Nephron progenitor cell (in vitro differentiated cells): ENCODE data around the gene JAKMIP2.
"Not testable (repeated sequence)": the region's sequence is repeated elsewhere in the genome, so short reads cannot be mapped to it uniquely, and the experiment has no call there.

Experiments used
- DNase-seq: peaks from one replicate; pipeline ENCODE4 v3.0.0; 2021
- H3K27ac Mint-ChIP-seq: 2 replicates; pipeline ENCODE4 v1.8.0; 2021; ENCODE audit warnings: mild to moderate bottlenecking, moderate library complexity, mixed read lengths
- H3K27me3 Mint-ChIP-seq: 2 replicates; pipeline ENCODE4 v1.8.0; 2021; ENCODE audit warnings: mild to moderate bottlenecking, low read depth, mixed read lengths; ENCODE audit not compliant: poor library complexity
- H3K36me3 Mint-ChIP-seq: 2 replicates; pipeline ENCODE4 v1.8.0; 2021; ENCODE audit warnings: low read depth, mixed read lengths
- H3K4me1 Mint-ChIP-seq: 2 replicates; pipeline ENCODE4 v1.8.0; 2021; ENCODE audit warnings: mixed read lengths
- H3K4me3 Mint-ChIP-seq: 2 replicates; pipeline ENCODE4 v1.8.0; 2021; ENCODE audit warnings: mild to moderate bottlenecking, moderate library complexity, mixed read lengths
- H3K9me3 Mint-ChIP-seq: 2 replicates; pipeline ENCODE4 v1.8.0; 2021; ENCODE audit warnings: mild to moderate bottlenecking, moderate library complexity, mixed read lengths
- CTCF ChIP-seq: fragments of 200-600 bp; sonication (generic); IDR thresholded peaks from 2 replicates; pipeline ENCODE4 v1.5.0; 2021; ENCODE audit warnings: antibody characterized with exemption

Gene JAKMIP2

GRCh38 chr5:147782110-147783028, at the start of gene JAKMIP2:
TSS of gene JAKMIP2 (minus strand) at chr5:147782728. CDS start at chr5:147671806, 110,922 bp downstream.
- no peaks in the 10 kb centered on the region for H3K9me3 Mint-ChIP-seq
- H3K4me3 Mint-ChIP-seq: peak within 1 kb of the TSS; percentile 89
- H3K27me3 Mint-ChIP-seq: no peaks in the 10 kb centered on the region
- H3K27ac Mint-ChIP-seq: peak within 1 kb of the TSS; percentile 97
- no peak for TF ChIP-seq CTCF
- no peaks in the 10 kb centered on the region for H3K36me3 Mint-ChIP-seq
- peak; percentile 95 for DNase-seq
- peaks cover 39% of the 10 kb centered on the region for H3K4me1 Mint-ChIP-seq

DNA sequence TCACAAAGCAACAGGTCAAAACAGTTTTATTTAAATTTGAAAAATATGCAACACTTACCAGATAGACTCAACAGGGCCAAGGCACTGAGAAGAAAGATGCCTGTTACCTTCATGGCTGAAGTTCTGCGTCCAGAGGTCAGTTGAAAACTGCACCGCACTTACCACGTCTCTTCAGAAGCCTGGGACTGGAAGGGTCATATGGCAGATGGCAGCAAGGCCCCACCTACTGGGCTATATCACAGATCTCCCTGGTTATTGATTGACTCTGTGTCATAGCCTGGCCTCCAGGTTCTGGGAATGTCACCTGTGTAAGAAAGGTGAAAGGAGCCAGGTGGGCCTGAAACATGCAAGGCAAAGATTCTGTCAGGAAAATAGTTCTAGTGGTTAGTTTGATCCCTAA, 48.9 kb upstream of the JAKMIP2 start, which contains the start of gene SPINK1:
Gene SPINK1 (minus strand): TSS at position 207 of the 400 bp plus-strand sequence. CDS start 94 bp downstream, at position 113.
- H3K27ac Mint-ChIP-seq: no peak within 1 kb of the TSS
- no peak for DNase-seq
- H3K4me3 Mint-ChIP-seq: no peak within 1 kb of the TSS
- H3K27me3 Mint-ChIP-seq: peaks cover 6% of the 10 kb centered on the region
- H3K36me3 Mint-ChIP-seq: no peaks in the 10 kb centered on the region
- no peak for TF ChIP-seq CTCF
- no peaks in the 10 kb centered on the region for H3K4me1 Mint-ChIP-seq
- H3K9me3 Mint-ChIP-seq: no peaks in the 10 kb centered on the region

DNA sequence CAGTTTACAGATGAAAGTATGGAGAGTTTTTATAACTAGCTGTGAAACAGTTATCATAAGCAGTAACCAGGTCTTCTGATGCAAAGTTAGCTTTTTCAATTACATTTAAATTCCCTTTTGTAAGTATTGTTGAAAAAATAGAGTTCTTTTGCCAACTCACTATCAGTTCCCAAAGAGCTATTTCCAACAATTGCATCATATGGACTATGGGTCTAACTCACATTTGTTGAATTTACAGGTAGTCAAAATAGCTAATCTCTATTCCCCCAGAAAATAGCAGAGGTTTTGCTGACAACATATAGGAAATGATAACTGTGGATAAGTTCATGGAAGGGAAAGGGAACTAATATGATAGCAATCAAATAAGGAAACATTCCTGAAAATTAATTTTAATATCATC, 47.5 kb upstream of the JAKMIP2 start:
- no peak overlapping the region for H3K4me3 Mint-ChIP-seq
- TF ChIP-seq CTCF: no peak
- H3K27ac Mint-ChIP-seq: no peak overlapping the region
- no peak for DNase-seq
- no peaks in the 10 kb centered on the region for H3K4me1 Mint-ChIP-seq
- H3K36me3 Mint-ChIP-seq: no peaks in the 10 kb centered on the region
- no peaks in the 10 kb centered on the region for H3K9me3 Mint-ChIP-seq
- peaks cover 9% of the 10 kb centered on the region for H3K27me3 Mint-ChIP-seq

DNA sequence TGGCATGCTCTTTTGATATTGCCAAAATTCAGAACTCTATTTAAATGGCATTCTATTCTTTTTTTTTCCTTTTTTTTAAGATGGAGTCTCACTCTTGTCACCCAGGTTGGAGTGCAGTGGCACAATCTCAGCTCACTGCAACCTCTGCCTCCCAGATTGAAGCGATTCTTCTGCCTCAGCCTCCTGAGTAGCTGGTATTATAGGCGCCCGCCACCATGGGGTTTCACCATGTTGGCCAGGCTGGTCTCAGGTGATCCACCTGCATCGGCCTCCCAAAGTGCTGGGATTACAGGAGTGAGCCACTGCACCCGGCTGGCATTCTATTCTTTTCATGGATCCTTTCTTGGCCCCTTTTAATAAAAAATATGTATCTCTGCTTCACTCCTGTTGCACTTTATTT, 44.5 kb upstream of the JAKMIP2 start:
- not testable (repeated sequence) for H3K4me1 Mint-ChIP-seq, H3K27me3 Mint-ChIP-seq, H3K27ac Mint-ChIP-seq, DNase-seq, H3K9me3 Mint-ChIP-seq, H3K4me3 Mint-ChIP-seq, H3K36me3 Mint-ChIP-seq

DNA sequence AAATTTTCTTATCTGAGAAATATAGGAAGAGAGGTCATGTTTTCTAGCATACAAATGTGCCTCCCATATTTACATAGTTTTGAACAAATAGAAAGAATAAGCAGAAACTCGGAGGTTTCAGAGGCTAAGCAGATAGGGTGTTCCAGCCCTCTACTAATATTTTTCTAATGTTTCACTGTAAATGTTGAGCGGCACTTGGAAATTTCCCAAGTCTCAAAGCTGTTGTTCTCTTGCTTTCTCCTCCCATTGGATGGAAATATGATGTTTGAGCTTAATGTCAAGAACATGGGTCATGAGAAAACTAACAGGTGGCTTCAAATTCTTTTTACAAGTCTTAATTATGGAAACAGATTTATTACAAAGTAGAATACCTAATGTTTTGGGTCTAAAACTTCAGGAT, 43.8 kb upstream of the JAKMIP2 start:
- peaks cover 9% of the 10 kb centered on the region for H3K4me1 Mint-ChIP-seq
- peaks cover 7% of the 10 kb centered on the region for H3K27me3 Mint-ChIP-seq
- H3K9me3 Mint-ChIP-seq: no peaks in the 10 kb centered on the region
- TF ChIP-seq CTCF: no peak
- no peaks in the 10 kb centered on the region for H3K36me3 Mint-ChIP-seq
- no peak overlapping the region for H3K27ac Mint-ChIP-seq
- DNase-seq: no peak
- no peak overlapping the region for H3K4me3 Mint-ChIP-seq

DNA sequence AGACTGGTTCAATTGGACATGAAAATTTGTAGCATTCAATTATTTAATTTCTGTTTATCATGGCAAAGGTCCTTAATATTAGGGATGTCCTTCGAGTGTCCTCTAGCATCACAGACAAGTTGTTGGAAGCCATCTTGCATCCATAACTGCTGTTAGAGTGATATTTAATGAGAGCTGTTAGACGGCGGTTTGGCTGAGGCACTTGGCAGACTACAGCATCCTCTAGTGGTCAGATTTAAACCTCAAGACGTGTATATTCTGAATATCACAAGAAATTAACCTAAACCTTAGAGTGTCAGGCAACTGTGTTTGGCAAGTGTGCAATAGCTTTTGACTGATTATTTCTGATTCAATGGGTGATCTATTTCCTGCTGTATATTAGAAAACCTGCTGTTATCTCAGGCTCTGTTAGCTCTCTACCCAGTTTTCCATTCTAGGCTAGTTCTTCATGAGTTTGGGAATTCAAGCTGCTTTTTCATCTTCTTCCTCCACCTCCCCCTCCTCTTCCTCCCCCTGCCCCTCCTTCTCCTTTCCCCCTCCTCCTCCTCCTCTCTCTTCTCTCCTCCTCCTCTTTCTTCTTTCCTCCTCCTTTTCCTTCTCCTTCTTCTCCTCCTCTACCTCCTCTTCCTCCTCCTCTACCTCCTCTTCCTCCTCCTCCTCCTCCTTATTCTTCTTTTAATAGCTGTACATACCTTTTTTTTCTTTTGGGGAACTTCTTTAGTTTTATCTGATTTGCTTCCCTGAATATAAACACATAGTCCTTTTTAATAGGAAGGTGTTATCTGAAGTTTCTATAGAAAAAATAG, 40.4 kb upstream of the JAKMIP2 start:
- no peak overlapping the region for H3K4me3 Mint-ChIP-seq
- peaks cover 16% of the 10 kb centered on the region for H3K4me1 Mint-ChIP-seq
- no peaks in the 10 kb centered on the region for H3K9me3 Mint-ChIP-seq
- peak; percentile 32 for DNase-seq
- H3K27me3 Mint-ChIP-seq: peaks cover 7% of the 10 kb centered on the region
- H3K36me3 Mint-ChIP-seq: no peaks in the 10 kb centered on the region
- peak; percentile 98 for TF ChIP-seq CTCF
- no peak overlapping the region for H3K27ac Mint-ChIP-seq

- not testable (repeated sequence) for H3K27ac Mint-ChIP-seq, H3K27me3 Mint-ChIP-seq, DNase-seq, H3K4me3 Mint-ChIP-seq, H3K9me3 Mint-ChIP-seq, H3K36me3 Mint-ChIP-seq
- peaks cover 16% of the 10 kb centered on the region for H3K4me1 Mint-ChIP-seq
Measured at GRCh38 chr5:147822222-147822621, 39.7 kb upstream of the JAKMIP2 start.
